K562 treated with DMSO at 1 percent for 4 hours (cell line): Measurements from ENCODE around the gene GLCCI1. TPM values are rescaled to one million over a fixed set of nuclear protein-coding genes. Genes with fewer than 3 reads are reported as not detected.

ENCODE experiments used
- total RNA-seq: library from RNA; unstranded; fragments of 300-600 nt; gene quantifications from 2 replicates; pipeline ENCODE4 v1.2.3, GENCODE V29; 2022; ENCODE audit not compliant: insufficient read depth

GLCCI1 gene
- 10.7 and 11.4 TPM in 2 replicates for total RNA-seq

GRCh38 chr7:7968544-7969305, at the start of gene GLCCI1:
Gene GLCCI1 (plus strand): TSS chr7:7968796. CDS start chr7:7969351, 555 bp downstream.

